GM12878 (cell line): ENCODE results near the gene ANKRD62. TPM values are rescaled to one million over a fixed set of nuclear protein-coding genes. Genes with fewer than 3 reads are reported as not detected.

Source experiments
- ATAC-seq: fragments of 200-7000 bp; cut with Tn5 transposase; 3 replicates; pipeline ENCODE4 v1.9.1; 2020; ENCODE audit warnings: mild to moderate bottlenecking, moderate library complexity
- BruUV-seq: library from RNA; stranded (reverse); fragments of 400-500 nt; replicated peaks from 2 replicates; lab custom pipeline; 2021; lab: Mats Ljungman, UMichigan
- CTCF ChIA-PET: fragments of 300-600 bp; sonication (Branson Sonifier 250); formaldehyde crosslinking; extraction: SDS; loops from one replicate; lab custom pipeline; 2021; ENCODE audit warnings: inconsistent platforms; lab: Yijun Ruan, JAX
- POLR2A ChIA-PET: fragments of 350-600 bp; formaldehyde crosslinking; extraction: SDS; loops from one replicate; lab custom pipeline; 2021; ENCODE audit warnings: inconsistent platforms; lab: Charles Lee
- RAD21 ChIA-PET: fragments of 300-600 bp; sonication (Branson Sonifier 250); formaldehyde crosslinking; loops from one replicate; lab custom pipeline; 2023; ENCODE audit warnings: antibody characterized with exemption; ENCODE audit not compliant: unreplicated experiment; lab: Charles Lee
- SMC1A ChIA-PET: fragments of 300-600 bp; sonication (Branson Sonifier 250); formaldehyde crosslinking; loops from one replicate; lab custom pipeline; 2023; ENCODE audit not compliant: unreplicated experiment, uncharacterized antibody; lab: Charles Lee
- DNase-seq: peaks from one replicate; pipeline ENCODE4 v3.0.0-alpha.2; 2011; ENCODE audit warnings: low read depth, low spot score
- FAIRE-seq: peaks from 3 replicates; lab custom pipeline; 2011; peaks lifted over from hg19 to GRCh38; lab: Jason Lieb, UNC
- H2AFZ ChIP-seq: 2 replicates; pipeline ENCODE4 v1.6.0; 2011; ENCODE audit warnings: low read depth, low read length, control low read depth; ENCODE audit not compliant: control insufficient read depth
- H3K27ac ChIP-seq: 2 replicates; pipeline ENCODE4 v1.5.1; 2011; ENCODE audit warnings: control low read depth; ENCODE audit not compliant: control insufficient read depth, insufficient read depth
- H3K27me3 ChIP-seq, 2 experiments: replicated peaks in 1 of 2; 2 replicates each; pipeline versions ENCODE4 v1.6.0 to v1.6.1; 2011; ENCODE audit warnings: low read length in 1 of 2; ENCODE audit not compliant: control insufficient read depth in 2 of 2, insufficient read depth in 2 of 2
- H3K36me3 ChIP-seq, 2 experiments: 2 replicates each; pipeline ENCODE4 v1.5.1; 2011; ENCODE audit warnings: low read length in 1 of 2; ENCODE audit not compliant: control insufficient read depth in 2 of 2, insufficient read depth in 2 of 2
- H3K4me1 ChIP-seq: 2 replicates; pipeline ENCODE4 v1.6.1; 2011; ENCODE audit warnings: mild to moderate bottlenecking, low read length, moderate library complexity, mixed read lengths; ENCODE audit not compliant: control insufficient read depth, insufficient read depth
- H3K4me2 ChIP-seq: 2 replicates; pipeline ENCODE4 v1.6.0; 2011; ENCODE audit warnings: control low read depth; ENCODE audit not compliant: control insufficient read depth, insufficient read depth
- H3K4me3 ChIP-seq: fragments of 200-600 bp; sonication (generic); 2 replicates; pipeline ENCODE4 v1.5.1; 2016
- H3K79me2 ChIP-seq: 2 replicates; pipeline ENCODE4 v1.6.0; 2011; ENCODE audit warnings: low read length; ENCODE audit not compliant: control insufficient read depth, insufficient read depth
- H3K9ac ChIP-seq: 2 replicates; pipeline ENCODE4 v1.8.0; 2011; ENCODE audit warnings: low read length, control low read depth, mixed read lengths; ENCODE audit not compliant: control insufficient read depth, insufficient read depth
- H3K9me3 ChIP-seq: replicated peaks from 3 replicates; pipeline ENCODE4 v1.5.1; 2011; ENCODE audit warnings: mild to moderate bottlenecking, low read length; ENCODE audit not compliant: control insufficient read depth, insufficient read depth
- H4K20me1 ChIP-seq: 2 replicates; pipeline ENCODE4 v1.6.0; 2011; ENCODE audit not compliant: control insufficient read depth, insufficient read depth
- ASH2L ChIP-seq: fragments of 300-600, 200-600 bp; sonication (generic); IDR thresholded peaks from 2 replicates; pipeline ENCODE4 v1.6.1; 2017; ENCODE audit warnings: low read depth, mild to moderate bottlenecking, borderline replicate concordance
- CHD1 ChIP-seq: IDR thresholded peaks from 2 replicates; pipeline ENCODE4 v1.6.1; 2012; ENCODE audit warnings: low read depth, low read length, improper control_type of control experiment
- FOXK2 ChIP-seq: fragments of 450-650 bp; IDR thresholded peaks from 2 replicates; pipeline ENCODE4 v1.6.1; 2017; ENCODE audit warnings: mild to moderate bottlenecking, moderate library complexity
- GABPA ChIP-seq: IDR thresholded peaks from 2 replicates; pipeline ENCODE4 v1.6.1; 2014; ENCODE audit warnings: antibody characterized with exemption, low read depth, mild to moderate bottlenecking, inconsistent platforms
- HDAC2 ChIP-seq: fragments of 200-600 bp; sonication (generic); IDR thresholded peaks from 2 replicates; pipeline ENCODE4 v1.6.1; 2017
- IKZF1 ChIP-seq: fragments of 450-650 bp; conservative IDR thresholded peaks from 2 replicates; pipeline ENCODE4 v1.6.1; 2017; ENCODE audit warnings: antibody characterized with exemption, mild to moderate bottlenecking
- JUNB ChIP-seq: IDR thresholded peaks from 2 replicates; pipeline ENCODE4 v1.6.1; 2016; ENCODE audit warnings: antibody characterized with exemption, mild to moderate bottlenecking
- MEF2A ChIP-seq: IDR thresholded peaks from 2 replicates; pipeline ENCODE4 v1.6.1; 2011; ENCODE audit warnings: low read depth, mild to moderate bottlenecking, low read length, moderate library complexity; ENCODE audit not compliant: insufficient read depth
- NR2C1 ChIP-seq: fragments of 450-650 bp; IDR thresholded peaks from 2 replicates; pipeline ENCODE4 v1.6.1; 2017; ENCODE audit warnings: antibody characterized with exemption, mild to moderate bottlenecking, moderate library complexity
- POLR2A ChIP-seq: IDR thresholded peaks from 2 replicates; pipeline ENCODE4 v1.6.1; 2011; ENCODE audit warnings: low read depth, mild to moderate bottlenecking, low read length
- SREBF2 ChIP-seq: IDR thresholded peaks from 2 replicates; pipeline ENCODE4 v1.6.1; 2012; ENCODE audit warnings: mild to moderate bottlenecking, low read length
- WGBS: methylation state at CpG from one replicate; pipeline ENCODE4 v1.1.6; 2016; ENCODE audit warnings: low lambda C conversion rate; ENCODE audit not compliant: insufficient replicate concordance, insufficient coverage; ENCODE audit errors: missing lambda C conversion rate; 5-methylcytosine and 5-hydroxymethylcytosine counted together
- in situ Hi-C: fragments of 300-500 bp; cut with MboI; formaldehyde crosslinking; loops from 9 replicates; pipeline ENCODE4 v1.14.3; 2018; ENCODE audit warnings: mixed read lengths
- intact Hi-C: fragments of 100-400 bp; cut with micrococcal nuclease; formaldehyde crosslinking; loops from one replicate; pipeline ENCODE4 v1.14.2; 2022; ENCODE audit not compliant: unreplicated experiment
- polyA plus RNA-seq, 11 experiments: library from polyadenylated mRNA; depleted of rRNA in 4 of 11; unstranded in 6 of 11; stranded (reverse) in 5 of 11; fragments of >200 nt; fragmentation: Nextera tagmentation in 4 of 11; fragmentation: Illumina TruSeq in 1 of 11; extraction: Ambion mirVana in 4 of 11; extraction: Trizol in 1 of 11; gene quantifications; 1 replicate in 1 of 11; 2 replicates in 10 of 11; pipeline versions ENCODE4 v1.2.1 to v1.2.3, GENCODE V29; 2011 to 2016; ENCODE audit warnings: inconsistent platforms in 2 of 11, missing spikeins in 2 of 11, low read depth in 1 of 11
- total RNA-seq, 4 experiments: library from RNA; depleted of rRNA in 3 of 4; stranded (reverse); fragments of >200 nt in 3 of 4; fragmentation: Illumina TruSeq in 1 of 4; extraction: Trizol in 1 of 4; gene quantifications; 2 replicates each; pipeline versions ENCODE4 v1.2.1 to v1.2.3, GENCODE V29; 2013 to 2021
- TF ChIP-seq, protein P1 (sequence below): fragments of 450-650 bp; IDR thresholded peaks from 2 replicates; pipeline ENCODE4 v1.6.1; 2017; ENCODE audit warnings: mild to moderate bottlenecking, moderate library complexity
- TF ChIP-seq, protein P2 (sequence below): IDR thresholded peaks from 2 replicates; pipeline ENCODE4 v1.6.1; 2012; ENCODE audit warnings: low read depth, low read length, improper control_type of control experiment
- TF ChIP-seq, protein P3 (sequence below): fragments of 150-350 bp; IDR thresholded peaks from 2 replicates; pipeline ENCODE4 v1.6.1; 2014; ENCODE audit warnings: mild to moderate bottlenecking, low read depth, low read length

ANKRD62 gene
- total and polyA plus RNA-seq, 10 of the 15 experiments (the other 5 are each of a cell fraction or from before 2014, with no cell fraction given) = not detected

DNA sequence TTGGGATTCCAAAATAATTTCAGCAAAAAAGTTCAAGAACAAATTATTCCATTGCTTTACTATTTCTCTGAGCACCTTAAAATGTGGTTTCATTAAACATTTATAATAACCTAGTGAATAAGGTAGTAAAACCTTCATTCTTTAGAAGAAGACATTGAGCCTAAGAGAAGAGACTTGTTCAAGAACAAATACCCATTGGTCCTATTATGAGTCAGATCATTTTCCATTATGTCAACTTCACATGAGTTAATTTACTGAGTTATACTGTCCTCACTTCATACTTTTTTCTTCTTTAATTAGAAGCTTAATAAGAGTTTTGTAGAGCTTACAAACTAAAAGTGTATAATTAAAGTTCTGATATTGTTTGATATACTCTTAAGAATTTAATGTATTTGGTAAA is 5.5 kb downstream of the ANKRD62 start:
- Histone ChIP-seq H3K27me3 (peaks cover 0 to 3% of the 10 kb centered on the region in 2 experiments; a peak in 1 of 4 replicates), H4K20me1 (no peaks in the 10 kb centered on the region), H2AFZ (no peak overlapping the region), H3K36me3 (no peaks in the 10 kb centered on the region), H3K9ac (no peak overlapping the region), H3K4me1 (peaks cover 4% of the 10 kb centered on the region; the same call in 1 of the 2 replicates), H3K4me2 (no peak overlapping the region), H3K79me2 (no peaks in the 10 kb centered on the region), H3K4me3 (no peak overlapping the region), H3K27ac (no peak overlapping the region), H3K9me3 (no peaks in the 10 kb centered on the region)
- TF ChIP-seq, protein P1, sequence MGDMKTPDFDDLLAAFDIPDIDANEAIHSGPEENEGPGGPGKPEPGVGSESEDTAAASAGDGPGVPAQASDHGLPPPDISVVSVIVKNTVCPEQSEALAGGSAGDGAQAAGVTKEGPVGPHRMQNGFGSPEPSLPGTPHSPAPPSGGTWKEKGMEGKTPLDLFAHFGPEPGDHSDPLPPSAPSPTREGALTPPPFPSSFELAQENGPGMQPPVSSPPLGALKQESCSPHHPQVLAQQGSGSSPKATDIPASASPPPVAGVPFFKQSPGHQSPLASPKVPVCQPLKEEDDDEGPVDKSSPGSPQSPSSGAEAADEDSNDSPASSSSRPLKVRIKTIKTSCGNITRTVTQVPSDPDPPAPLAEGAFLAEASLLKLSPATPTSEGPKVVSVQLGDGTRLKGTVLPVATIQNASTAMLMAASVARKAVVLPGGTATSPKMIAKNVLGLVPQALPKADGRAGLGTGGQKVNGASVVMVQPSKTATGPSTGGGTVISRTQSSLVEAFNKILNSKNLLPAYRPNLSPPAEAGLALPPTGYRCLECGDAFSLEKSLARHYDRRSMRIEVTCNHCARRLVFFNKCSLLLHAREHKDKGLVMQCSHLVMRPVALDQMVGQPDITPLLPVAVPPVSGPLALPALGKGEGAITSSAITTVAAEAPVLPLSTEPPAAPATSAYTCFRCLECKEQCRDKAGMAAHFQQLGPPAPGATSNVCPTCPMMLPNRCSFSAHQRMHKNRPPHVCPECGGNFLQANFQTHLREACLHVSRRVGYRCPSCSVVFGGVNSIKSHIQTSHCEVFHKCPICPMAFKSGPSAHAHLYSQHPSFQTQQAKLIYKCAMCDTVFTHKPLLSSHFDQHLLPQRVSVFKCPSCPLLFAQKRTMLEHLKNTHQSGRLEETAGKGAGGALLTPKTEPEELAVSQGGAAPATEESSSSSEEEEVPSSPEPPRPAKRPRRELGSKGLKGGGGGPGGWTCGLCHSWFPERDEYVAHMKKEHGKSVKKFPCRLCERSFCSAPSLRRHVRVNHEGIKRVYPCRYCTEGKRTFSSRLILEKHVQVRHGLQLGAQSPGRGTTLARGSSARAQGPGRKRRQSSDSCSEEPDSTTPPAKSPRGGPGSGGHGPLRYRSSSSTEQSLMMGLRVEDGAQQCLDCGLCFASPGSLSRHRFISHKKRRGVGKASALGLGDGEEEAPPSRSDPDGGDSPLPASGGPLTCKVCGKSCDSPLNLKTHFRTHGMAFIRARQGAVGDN = no peak
- TF ChIP-seq JUNB (peak; percentile 73), POLR2A (no peak)
- ChIA-PET CTCF (no interaction called here), RAD21 (interaction anchor here (0.9 kb wide), 1 partner anchor 49 kb away, joined by 3 read pairs; no protein-coding TSS in a partner anchor), POLR2A (interaction anchor here (0.6 kb wide), 1 partner anchor 371 kb away, joined by 5 read pairs; no protein-coding TSS in a partner anchor), SMC1A (no interaction called here)
- intact Hi-C loops (no loop called here), in situ Hi-C loops (loop anchor here (10.0 kb wide), 1 partner anchor 136 kb away; no protein-coding TSS in a partner anchor)
- FAIRE-seq (no peak), DNase-seq (no peak), ATAC-seq (peak; percentile 51; the same call in 2 of the 3 replicates)
- no TSS peak for BruUV-seq

DNA sequence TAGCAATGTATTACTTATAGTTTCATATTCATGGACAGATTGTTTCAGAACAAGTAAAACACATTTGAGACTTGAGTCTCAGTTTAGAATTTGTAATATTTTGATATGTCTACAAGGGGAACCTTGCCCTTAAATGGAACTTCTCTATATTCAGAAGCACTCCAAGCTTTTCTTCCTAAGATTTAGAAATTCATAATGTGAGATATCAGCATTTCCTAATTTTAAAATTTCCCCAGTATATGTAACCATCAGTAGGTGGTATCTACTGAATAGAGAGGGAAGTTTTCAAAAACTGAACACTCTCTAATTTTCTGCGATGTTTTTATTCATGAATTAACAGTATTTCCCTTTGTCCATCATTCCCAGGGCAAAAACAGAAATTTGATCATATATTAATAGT is 7.6 kb downstream of the ANKRD62 start:
- BruUV-seq = no TSS peak
- Histone ChIP-seq H2AFZ (no peak overlapping the region), H3K4me2 (no peak overlapping the region), H3K27me3 (peaks cover 0 to 3% of the 10 kb centered on the region in 2 experiments; a peak in 1 of 4 replicates), H3K79me2 (no peaks in the 10 kb centered on the region), H3K27ac (no peak overlapping the region), H3K4me1 (peaks cover 4% of the 10 kb centered on the region; the same call in 1 of the 2 replicates), H3K36me3 (no peaks in the 10 kb centered on the region), H3K9me3 (no peaks in the 10 kb centered on the region), H3K9ac (no peak overlapping the region), H3K4me3 (no peak overlapping the region), H4K20me1 (no peaks in the 10 kb centered on the region)
- 89% methylated on average over 1 of the region's 1 CpG for WGBS
- ChIA-PET RAD21 (no interaction called here), SMC1A (no interaction called here), CTCF (no interaction called here), POLR2A (no interaction called here)
- DNase-seq (no peak), ATAC-seq (no peak), FAIRE-seq (no peak)
- in situ Hi-C loops = no loop called here
- intact Hi-C loops = no loop called here
- TF ChIP-seq GABPA = no peak
- TF ChIP-seq FOXK2 = no peak
- no peak for TF ChIP-seq NR2C1
- TF ChIP-seq ASH2L = no peak
- TF ChIP-seq SREBF2 = no peak
- no peak for TF ChIP-seq MEF2A
- TF ChIP-seq CHD1 = no peak
- no peak for TF ChIP-seq HDAC2
- TF ChIP-seq, protein P2, sequence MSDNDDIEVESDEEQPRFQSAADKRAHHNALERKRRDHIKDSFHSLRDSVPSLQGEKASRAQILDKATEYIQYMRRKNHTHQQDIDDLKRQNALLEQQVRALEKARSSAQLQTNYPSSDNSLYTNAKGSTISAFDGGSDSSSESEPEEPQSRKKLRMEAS = no peak
- TF ChIP-seq, protein P3, sequence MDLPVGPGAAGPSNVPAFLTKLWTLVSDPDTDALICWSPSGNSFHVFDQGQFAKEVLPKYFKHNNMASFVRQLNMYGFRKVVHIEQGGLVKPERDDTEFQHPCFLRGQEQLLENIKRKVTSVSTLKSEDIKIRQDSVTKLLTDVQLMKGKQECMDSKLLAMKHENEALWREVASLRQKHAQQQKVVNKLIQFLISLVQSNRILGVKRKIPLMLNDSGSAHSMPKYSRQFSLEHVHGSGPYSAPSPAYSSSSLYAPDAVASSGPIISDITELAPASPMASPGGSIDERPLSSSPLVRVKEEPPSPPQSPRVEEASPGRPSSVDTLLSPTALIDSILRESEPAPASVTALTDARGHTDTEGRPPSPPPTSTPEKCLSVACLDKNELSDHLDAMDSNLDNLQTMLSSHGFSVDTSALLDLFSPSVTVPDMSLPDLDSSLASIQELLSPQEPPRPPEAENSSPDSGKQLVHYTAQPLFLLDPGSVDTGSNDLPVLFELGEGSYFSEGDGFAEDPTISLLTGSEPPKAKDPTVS = no peak
- no peak for TF ChIP-seq IKZF1
